OCI-LY3 (cell line): ENCODE measurements around the gene FCN2.

ENCODE experiments used
- EZH2phosphoT487 ChIP-seq: fragments of 200-600 bp; shearing (Covaris generic); IDR thresholded peaks from 2 replicates; pipeline ENCODE4 v1.6.1; 2018; ENCODE audit warnings: antibody characterized with exemption, mixed run types, low read depth
- TF ChIP-seq, protein P1 (sequence below): fragments of 200-600, 300-600 bp; sonication (generic); IDR thresholded peaks from 2 replicates; pipeline ENCODE4 v1.5.1; 2014; ENCODE audit warnings: antibody characterized with exemption, low read length, low read depth

DNA sequence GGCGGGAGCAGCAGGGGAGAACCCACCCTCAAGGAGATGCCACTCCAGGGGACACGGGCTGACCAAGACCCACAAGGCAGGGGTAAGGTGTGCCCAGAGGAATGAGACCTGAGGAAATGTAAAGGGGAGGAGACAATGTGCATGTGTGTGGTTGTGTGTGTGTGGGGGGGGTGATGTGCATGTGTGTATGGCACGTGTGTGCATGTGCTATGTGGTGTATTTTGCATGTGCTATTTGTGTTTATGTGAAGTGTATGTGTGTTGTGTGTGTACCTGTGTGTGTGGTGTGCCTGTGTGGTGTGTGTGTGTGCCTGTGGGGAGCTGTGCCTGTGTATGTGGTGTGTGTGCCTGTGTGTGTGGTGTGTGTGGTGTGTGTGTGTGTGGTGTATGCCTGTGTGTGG lies 33.5 kb upstream of the FCN2 start:
- TF ChIP-seq, protein P1, sequence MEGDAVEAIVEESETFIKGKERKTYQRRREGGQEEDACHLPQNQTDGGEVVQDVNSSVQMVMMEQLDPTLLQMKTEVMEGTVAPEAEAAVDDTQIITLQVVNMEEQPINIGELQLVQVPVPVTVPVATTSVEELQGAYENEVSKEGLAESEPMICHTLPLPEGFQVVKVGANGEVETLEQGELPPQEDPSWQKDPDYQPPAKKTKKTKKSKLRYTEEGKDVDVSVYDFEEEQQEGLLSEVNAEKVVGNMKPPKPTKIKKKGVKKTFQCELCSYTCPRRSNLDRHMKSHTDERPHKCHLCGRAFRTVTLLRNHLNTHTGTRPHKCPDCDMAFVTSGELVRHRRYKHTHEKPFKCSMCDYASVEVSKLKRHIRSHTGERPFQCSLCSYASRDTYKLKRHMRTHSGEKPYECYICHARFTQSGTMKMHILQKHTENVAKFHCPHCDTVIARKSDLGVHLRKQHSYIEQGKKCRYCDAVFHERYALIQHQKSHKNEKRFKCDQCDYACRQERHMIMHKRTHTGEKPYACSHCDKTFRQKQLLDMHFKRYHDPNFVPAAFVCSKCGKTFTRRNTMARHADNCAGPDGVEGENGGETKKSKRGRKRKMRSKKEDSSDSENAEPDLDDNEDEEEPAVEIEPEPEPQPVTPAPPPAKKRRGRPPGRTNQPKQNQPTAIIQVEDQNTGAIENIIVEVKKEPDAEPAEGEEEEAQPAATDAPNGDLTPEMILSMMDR = no peak
- no peak for TF ChIP-seq EZH2phosphoT487
